Fibroblast of pulmonary artery (primary cell): Measurements from ENCODE around the gene SOCS1.

Experiments used
- DNase-seq: peaks from one replicate; pipeline ENCODE4 v3.0.0-alpha.2; 2010; ENCODE audit warnings: low read depth
- H3K4me3 ChIP-seq: replicated peaks from 2 replicates; pipeline ENCODE4 v1.5.1; 2011; ENCODE audit warnings: low read depth, mild to moderate bottlenecking, control low read depth, low read length, moderate library complexity
- CTCF ChIP-seq: IDR thresholded peaks from 2 replicates; pipeline ENCODE4 v1.5.1; 2011; ENCODE audit warnings: mild to moderate bottlenecking, control low read depth, low read length, inconsistent platforms; ENCODE audit errors: missing control alignments

SOCS1 gene

GRCh38 chr16:11278681-11279628 is 23.0 kb upstream of the SOCS1 start:
- TF ChIP-seq CTCF, result no peak
- DNase-seq, result no peak
- H3K4me3 ChIP-seq, result no peak overlapping the region

GRCh38 chr16:11277607-11278337 is 21.8 kb upstream of the SOCS1 start:
- H3K4me3 ChIP-seq, result no peak overlapping the region
- DNase-seq, result no peak

GRCh38 chr16:11276896-11277593 is 21.0 kb upstream of the SOCS1 start:
- TF ChIP-seq CTCF, result no peak
- DNase-seq, result no peak
- no peak overlapping the region for H3K4me3 ChIP-seq

More at GRCh38 chr16:11277607-11278337, 21.8 kb upstream of the SOCS1 start:
- TF ChIP-seq CTCF, result no peak

- DNase-seq, result no peak
- TF ChIP-seq CTCF, result no peak
Measured at GRCh38 chr16:11276143-11276895, 20.3 kb upstream of the SOCS1 start, which contains the start of gene PRM2. Gene PRM2 (minus strand): TSS chr16:11276480. CDS start chr16:11276370, 110 bp downstream.

GRCh38 chr16:11274964-11275363 is 19.0 kb upstream of the SOCS1 start:
- no peak for DNase-seq
- no peak for TF ChIP-seq CTCF
- H3K4me3 ChIP-seq, result no peak overlapping the region

More at GRCh38 chr16:11276143-11276895, 20.3 kb upstream of the SOCS1 start, which contains the start of gene PRM2:
- no peak within 1 kb of the TSS for H3K4me3 ChIP-seq

GRCh38 chr16:11273721-11274324 is 17.8 kb upstream of the SOCS1 start:
- DNase-seq, result no peak
- H3K4me3 ChIP-seq, result no peak overlapping the region
- TF ChIP-seq CTCF, result no peak
